Measurements from ENCODE around the gene TRIO.

Gene TRIO

GRCh38 chr5:14219800-14220512 is 76.8 kb downstream of the TRIO start:
- in situ Hi-C loops (cut with MboI; ENCODE audit: low sequenced_read_pairs), result no loop called here

- in situ Hi-C loops (cut with MboI; ENCODE audit: low sequenced_read_pairs), result no loop called here
These were observed 77.5 kb downstream of the TRIO start for GRCh38 chr5:14220642-14221041.

- in situ Hi-C loops (cut with MboI; ENCODE audit: low sequenced_read_pairs), result no loop called here
These were observed 78.6 kb downstream of the TRIO start for GRCh38 chr5:14221732-14222131.

- in situ Hi-C loops (cut with MboI; ENCODE audit: low sequenced_read_pairs), result no loop called here
These were observed 79.1 kb downstream of the TRIO start for GRCh38 chr5:14222206-14222605.

GRCh38 chr5:14223372-14223771 is 80.2 kb downstream of the TRIO start:
- in situ Hi-C loops (cut with MboI; ENCODE audit: low sequenced_read_pairs), result no loop called here

- in situ Hi-C loops (cut with MboI; ENCODE audit: low sequenced_read_pairs), result no loop called here
These were observed 82.2 kb downstream of the TRIO start for GRCh38 chr5:14225173-14225834.

GRCh38 chr5:14226149-14226548 is 83.0 kb downstream of the TRIO start:
- in situ Hi-C loops (cut with MboI; ENCODE audit: low sequenced_read_pairs), result no loop called here

GRCh38 chr5:14226554-14226953 is 83.4 kb downstream of the TRIO start:
- in situ Hi-C loops (cut with MboI; ENCODE audit: low sequenced_read_pairs), result no loop called here

GRCh38 chr5:14226992-14227391 is 83.8 kb downstream of the TRIO start:
- in situ Hi-C loops (cut with MboI; ENCODE audit: low sequenced_read_pairs), result no loop called here

GRCh38 chr5:14227513-14227912 is 84.4 kb downstream of the TRIO start:
- in situ Hi-C loops (cut with MboI; ENCODE audit: low sequenced_read_pairs), result no loop called here

- in situ Hi-C loops (cut with MboI; ENCODE audit: low sequenced_read_pairs), result no loop called here
These were observed 85.1 kb downstream of the TRIO start for GRCh38 chr5:14228219-14228618.

GRCh38 chr5:14229181-14229580 is 86.0 kb downstream of the TRIO start:
- in situ Hi-C loops (cut with MboI; ENCODE audit: low sequenced_read_pairs), result no loop called here

GRCh38 chr5:14229734-14230133 is 86.6 kb downstream of the TRIO start:
- in situ Hi-C loops (cut with MboI; ENCODE audit: low sequenced_read_pairs), result no loop called here

- in situ Hi-C loops (cut with MboI; ENCODE audit: low sequenced_read_pairs), result no loop called here
These were observed 88.0 kb downstream of the TRIO start for GRCh38 chr5:14231156-14231555.

- in situ Hi-C loops (cut with MboI; ENCODE audit: low sequenced_read_pairs), result no loop called here
These were observed 88.7 kb downstream of the TRIO start for GRCh38 chr5:14231890-14232289.

GRCh38 chr5:14234204-14234603 is 91.1 kb downstream of the TRIO start:
- in situ Hi-C loops (cut with MboI; ENCODE audit: low sequenced_read_pairs), result no loop called here

- in situ Hi-C loops (cut with MboI; ENCODE audit: low sequenced_read_pairs), result no loop called here
These were observed 92.7 kb downstream of the TRIO start for GRCh38 chr5:14235872-14236271.

- in situ Hi-C loops (cut with MboI; ENCODE audit: low sequenced_read_pairs), result no loop called here
These were observed 93.6 kb downstream of the TRIO start for GRCh38 chr5:14236757-14237156.

GRCh38 chr5:14237317-14238086 is 94.4 kb downstream of the TRIO start:
- in situ Hi-C loops (cut with MboI; ENCODE audit: low sequenced_read_pairs), result no loop called here

GRCh38 chr5:14238272-14238671 is 95.1 kb downstream of the TRIO start:
- in situ Hi-C loops (cut with MboI; ENCODE audit: low sequenced_read_pairs), result no loop called here

- in situ Hi-C loops (cut with MboI; ENCODE audit: low sequenced_read_pairs), result no loop called here
These were observed 96.3 kb downstream of the TRIO start for GRCh38 chr5:14239404-14239803.

- in situ Hi-C loops (cut with MboI; ENCODE audit: low sequenced_read_pairs), result no loop called here
These were observed 96.8 kb downstream of the TRIO start for GRCh38 chr5:14239951-14240350.
